OCI-LY7 (cell line): ENCODE results near the gene FAM163B. TPM values are rescaled to one million over a fixed set of nuclear protein-coding genes. Genes with fewer than 3 reads are reported as not detected.

Experiments used
- BruUV-seq: library from RNA; stranded (reverse); fragments of 400-500 nt; replicated peaks from 2 replicates; lab custom pipeline; 2021; lab: Mats Ljungman, UMichigan
- CTCF ChIA-PET: fragments of 300-600 bp; sonication (Branson Sonifier 250); formaldehyde crosslinking; loops from one replicate; lab custom pipeline; 2022; ENCODE audit warnings: antibody characterized with exemption; ENCODE audit not compliant: unreplicated experiment; lab: Charles Lee
- POLR2A ChIA-PET: fragments of 300-600 bp; sonication (Branson Sonifier 250); formaldehyde crosslinking; loops from one replicate; lab custom pipeline; 2022; ENCODE audit warnings: antibody characterized with exemption; lab: Charles Lee
- DNase-seq: peaks from one replicate; pipeline ENCODE4 v3.0.0-alpha.2; 2015; ENCODE audit warnings: low spot score
- H2AFZ ChIP-seq: fragments of 200-600 bp; sonication (generic), shearing (Covaris generic); 2 replicates; pipeline ENCODE4 v1.6.1; 2014; ENCODE audit warnings: mild to moderate bottlenecking, antibody characterized with exemption, low read length, moderate library complexity
- H3K27ac ChIP-seq: fragments of 200-600 bp; sonication (generic); 2 replicates; pipeline ENCODE4 v1.5.1; 2014; ENCODE audit warnings: mixed run types, low read depth, mild to moderate bottlenecking, moderate library complexity, low read length, inconsistent platforms; ENCODE audit not compliant: poor library complexity, severe bottlenecking
- H3K36me3 ChIP-seq: fragments of 200-600 bp; sonication (generic); 2 replicates; pipeline ENCODE4 v1.6.1; 2014; ENCODE audit warnings: mild to moderate bottlenecking, antibody characterized with exemption, low read length, moderate library complexity, mixed read lengths; ENCODE audit not compliant: insufficient read depth
- H3K4me1 ChIP-seq: fragments of 200-600 bp; sonication (generic); 2 replicates; pipeline ENCODE4 v1.5.1; 2014; ENCODE audit warnings: mild to moderate bottlenecking, low read length; ENCODE audit not compliant: insufficient read depth, poor library complexity, severe bottlenecking
- H3K4me2 ChIP-seq: fragments of 200-600 bp; sonication (generic); 2 replicates; pipeline ENCODE4 v1.6.1; 2014; ENCODE audit warnings: mild to moderate bottlenecking, low read length
- H3K4me3 ChIP-seq: fragments of 200-600 bp; sonication (generic); 2 replicates; pipeline ENCODE4 v1.5.1; 2014; ENCODE audit warnings: mild to moderate bottlenecking, low read depth, low read length; ENCODE audit not compliant: poor library complexity, severe bottlenecking
- H3K79me2 ChIP-seq: fragments of 200-600 bp; sonication (generic); 2 replicates; pipeline ENCODE4 v1.6.1; 2016; ENCODE audit warnings: low read depth, mild to moderate bottlenecking, low read length, moderate library complexity, mixed read lengths; ENCODE audit not compliant: insufficient read depth
- H3K9me2 ChIP-seq: fragments of 200-600 bp; sonication (generic); 2 replicates; pipeline ENCODE4 v1.6.1; 2016; ENCODE audit warnings: mild to moderate bottlenecking, low read length, mixed read lengths; ENCODE audit not compliant: insufficient read depth
- H3K9me3 ChIP-seq: fragments of 200-600 bp; sonication (generic); 2 replicates; pipeline ENCODE4 v1.6.1; 2014; ENCODE audit warnings: mild to moderate bottlenecking, mixed run types, low read length, mixed read lengths
- H4K20me1 ChIP-seq: fragments of 200-600 bp; sonication (generic); 2 replicates; pipeline ENCODE4 v1.6.1; 2014; ENCODE audit warnings: mild to moderate bottlenecking, antibody characterized with exemption, low read length, moderate library complexity, mixed read lengths; ENCODE audit not compliant: insufficient read depth
- CTCF ChIP-seq: fragments of 200-600 bp; sonication (generic); conservative IDR thresholded peaks from 2 replicates; pipeline ENCODE4 v1.5.1; 2014; ENCODE audit warnings: mild to moderate bottlenecking, antibody characterized with exemption, low read length, moderate library complexity, mixed read lengths
- EZH2phosphoT487 ChIP-seq: fragments of 200-600 bp; sonication (generic); IDR thresholded peaks from 2 replicates; pipeline ENCODE4 v1.6.1; 2018; ENCODE audit warnings: low read depth, borderline replicate concordance, mild to moderate bottlenecking, mixed run types, antibody characterized with exemption, low read length, moderate library complexity, mixed read lengths
- intact Hi-C: fragments of 100-400 bp; cut with micrococcal nuclease; formaldehyde crosslinking; loops from one replicate; pipeline ENCODE4 v1.10.0; 2022; ENCODE audit not compliant: unreplicated experiment
- total RNA-seq, 2 experiments: library from RNA; depleted of rRNA in 1 of 2; stranded (reverse); fragments of >200 nt in 1 of 2; shearing (Covaris generic) in 1 of 2; gene quantifications; 2 replicates each; pipeline ENCODE4 v1.2.3, GENCODE V29; 2014 to 2022

Gene FAM163B
- total RNA-seq, 2 experiments from 2014 or later: 2.6 to 7.8 TPM

- Histone ChIP-seq H3K4me3 (no peak overlapping the region), H2AFZ (no peak overlapping the region), H3K9me3 (no peaks in the 10 kb centered on the region), H3K4me2 (no peak overlapping the region), H3K9me2 (no peaks in the 10 kb centered on the region), H3K79me2 (no peaks in the 10 kb centered on the region), H4K20me1 (no peaks in the 10 kb centered on the region), H3K36me3 (no peaks in the 10 kb centered on the region), H3K27ac (no peak overlapping the region), H3K4me1 (peaks cover 15% of the 10 kb centered on the region)
- intact Hi-C loops: no loop called here
- ChIA-PET CTCF (no interaction called here), POLR2A (no interaction called here)
- BruUV-seq: no TSS peak
- no peak for TF ChIP-seq EZH2phosphoT487
- TF ChIP-seq CTCF: no peak
- DNase-seq: no peak
Measured at GRCh38 chr9:133551446-133551845, 57.7 kb downstream of the FAM163B start.

GRCh38 chr9:133547116-133547515 lies 62.1 kb downstream of the FAM163B start:
- Histone ChIP-seq H3K4me3 (no peak overlapping the region), H4K20me1 (no peaks in the 10 kb centered on the region), H3K79me2 (no peaks in the 10 kb centered on the region), H3K36me3 (no peaks in the 10 kb centered on the region), H3K4me2 (no peak overlapping the region), H3K9me3 (no peaks in the 10 kb centered on the region), H3K27ac (no peak overlapping the region), H3K4me1 (peaks cover 7% of the 10 kb centered on the region), H2AFZ (no peak overlapping the region), H3K9me2 (no peaks in the 10 kb centered on the region)
- intact Hi-C loops: no loop called here
- ChIA-PET POLR2A (no interaction called here), CTCF (interaction anchor here (0.7 kb wide), 1 partner anchor 850 kb away, joined by 3 read pairs; no protein-coding TSS in a partner anchor)
- no peak for DNase-seq
- TF ChIP-seq CTCF (no peak), EZH2phosphoT487 (no peak)
- BruUV-seq: no TSS peak

- Histone ChIP-seq H3K27ac (no peak overlapping the region), H3K79me2 (no peaks in the 10 kb centered on the region), H3K9me3 (no peaks in the 10 kb centered on the region), H2AFZ (no peak overlapping the region), H4K20me1 (no peaks in the 10 kb centered on the region), H3K4me3 (no peak overlapping the region), H3K4me1 (peaks cover 7% of the 10 kb centered on the region), H3K4me2 (no peak overlapping the region), H3K9me2 (no peaks in the 10 kb centered on the region), H3K36me3 (no peaks in the 10 kb centered on the region)
- ChIA-PET CTCF (no interaction called here), POLR2A (no interaction called here)
- intact Hi-C loops: no loop called here
- no peak for DNase-seq
- BruUV-seq: no TSS peak
- TF ChIP-seq CTCF: no peak
Measured at GRCh38 chr9:133546287-133546680, 62.9 kb downstream of the FAM163B start.
